Smooth muscle cell (in vitro differentiated cells): Measurements from ENCODE around the gene KDM4B. TPM values are rescaled to one million over a fixed set of nuclear protein-coding genes. Genes with fewer than 3 reads are reported as not detected.
A peak's percentile ranks its signal among the peaks of the same experiment; 100 is the strongest.

Experiments
- DNase-seq: peaks from one replicate; lab custom pipeline; 2025; ENCODE audit not compliant: unreplicated experiment; lab: John Stamatoyannopoulos, UW
- H2AFZ ChIP-seq: fragments of 200-600 bp; sonication (generic); 2 replicates; pipeline ENCODE4 v1.6.0; 2016; ENCODE audit warnings: antibody characterized with exemption, low read depth, mild to moderate bottlenecking
- H3F3A ChIP-seq: fragments of 200-600 bp; sonication (generic); 2 replicates; pipeline ENCODE4 v1.6.0; 2017; ENCODE audit warnings: antibody characterized with exemption, low read depth
- H3K27ac ChIP-seq: fragments of 200-600 bp; sonication (generic); 2 replicates; pipeline ENCODE4 v1.5.1; 2016; ENCODE audit warnings: low read depth, mild to moderate bottlenecking
- H3K27me3 ChIP-seq: fragments of 200-600 bp; sonication (generic); 2 replicates; pipeline ENCODE4 v1.6.1; 2016; ENCODE audit warnings: low read depth, mild to moderate bottlenecking
- H3K36me3 ChIP-seq: fragments of 200-600 bp; sonication (generic); 2 replicates; pipeline ENCODE4 v1.5.1; 2016; ENCODE audit warnings: low read depth
- H3K4me1 ChIP-seq: fragments of 200-600 bp; sonication (generic); 2 replicates; pipeline ENCODE4 v1.5.1; 2016; ENCODE audit warnings: low read depth
- H3K4me2 ChIP-seq: fragments of 200-600 bp; sonication (generic); 2 replicates; pipeline ENCODE4 v1.6.0; 2016; ENCODE audit warnings: mild to moderate bottlenecking
- H3K4me3 ChIP-seq: fragments of 200-600 bp; sonication (generic); 2 replicates; pipeline ENCODE4 v1.5.1; 2016; ENCODE audit warnings: mild to moderate bottlenecking
- H3K79me2 ChIP-seq: fragments of 200-600 bp; sonication (generic); 2 replicates; pipeline ENCODE4 v1.6.0; 2016; ENCODE audit warnings: low read depth, mild to moderate bottlenecking
- H3K9ac ChIP-seq: fragments of 200-600 bp; sonication (generic); 2 replicates; pipeline ENCODE4 v1.6.0; 2016; ENCODE audit warnings: low read depth
- H3K9me3 ChIP-seq: fragments of 200-600 bp; sonication (generic); replicated peaks from 2 replicates; pipeline ENCODE4 v1.5.1; 2016; ENCODE audit warnings: low read depth
- H4K20me1 ChIP-seq: fragments of 200-600 bp; sonication (generic); 2 replicates; pipeline ENCODE4 v1.6.0; 2016; ENCODE audit warnings: low read depth
- CTCF ChIP-seq: fragments of 200-600 bp; sonication (generic); IDR thresholded peaks from 2 replicates; pipeline ENCODE4 v1.5.1; 2017; ENCODE audit warnings: borderline replicate concordance, mild to moderate bottlenecking, antibody characterized with exemption; ENCODE audit not compliant: insufficient read depth, poor library complexity, severe bottlenecking
- WGBS: methylation state at CpG from one replicate; pipeline ENCODE4 v1.1.7; 2016; ENCODE audit warnings: low lambda C conversion rate; 5-methylcytosine and 5-hydroxymethylcytosine counted together
- polyA plus RNA-seq: library from polyadenylated mRNA; unstranded; fragments of >200 nt; fragmentation: Nextera tagmentation; extraction: Ambion mirVana; gene quantifications from 2 replicates; pipeline ENCODE4 v1.2.1, GENCODE V29; 2016
- total RNA-seq: library from RNA; depleted of rRNA; stranded (reverse); fragments of >200 nt; gene quantifications from 2 replicates; pipeline ENCODE4 v1.2.3, GENCODE V29; 2014

The KDM4B gene
- total and polyA plus RNA-seq, 2 experiments from 2014 or later, result 27.9 to 32.3 TPM

GRCh38 chr19:5048727-5049553 lies 80.0 kb downstream of the KDM4B start:
- Histone ChIP-seq H4K20me1 (peaks cover 98% of the 10 kb centered on the region), H3K9me3 (no peaks in the 10 kb centered on the region), H3K36me3 (no peaks in the 10 kb centered on the region), H3K9ac (peak overlapping the region; percentile 83), H3K4me1 (peaks cover 6% of the 10 kb centered on the region), H3K4me3 (peak overlapping the region; percentile 12), H2AFZ (no peak overlapping the region), H3K79me2 (peaks cover 18% of the 10 kb centered on the region), H3K27ac (peak overlapping the region; percentile 91), H3K27me3 (no peaks in the 10 kb centered on the region), H3K4me2 (peak overlapping the region; percentile 86), H3F3A (peaks cover 11% of the 10 kb centered on the region)
- DNase-seq, result peak; percentile 76
- 56% methylated on average over 30 of the region's 36 CpGs for WGBS
- TF ChIP-seq CTCF, result no peak

- H3K9ac ChIP-seq, result peak overlapping the region; percentile 27
- TF ChIP-seq CTCF, result no peak
- no peak for DNase-seq
- H3K4me2 ChIP-seq, result peak overlapping the region; percentile 86
- no peak overlapping the region for H2AFZ ChIP-seq
- peaks cover 6% of the 10 kb centered on the region for H3K4me1 ChIP-seq
- H3F3A ChIP-seq, result peaks cover 11% of the 10 kb centered on the region
- H3K79me2 ChIP-seq, result peaks cover 15% of the 10 kb centered on the region
- 77% methylated on average over 9 of the region's 9 CpGs for WGBS
- H4K20me1 ChIP-seq, result peaks cover 100% of the 10 kb centered on the region
- no peak overlapping the region for H3K4me3 ChIP-seq
- H3K27ac ChIP-seq, result peak overlapping the region; percentile 91
- no peaks in the 10 kb centered on the region for H3K36me3 ChIP-seq
- H3K27me3 ChIP-seq, result no peaks in the 10 kb centered on the region
- no peaks in the 10 kb centered on the region for H3K9me3 ChIP-seq
These were observed 80.6 kb downstream of the KDM4B start for GRCh38 chr19:5049561-5049960.

- H3K4me2 ChIP-seq, result no peak overlapping the region
- H3K27me3 ChIP-seq, result no peaks in the 10 kb centered on the region
- H4K20me1 ChIP-seq, result peaks cover 100% of the 10 kb centered on the region
- no peak overlapping the region for H3K9ac ChIP-seq
- no peak overlapping the region for H2AFZ ChIP-seq
- peaks cover 11% of the 10 kb centered on the region for H3F3A ChIP-seq
- H3K79me2 ChIP-seq, result peaks cover 10% of the 10 kb centered on the region
- no peak for DNase-seq
- peaks cover 6% of the 10 kb centered on the region for H3K4me1 ChIP-seq
- no peaks in the 10 kb centered on the region for H3K9me3 ChIP-seq
- H3K27ac ChIP-seq, result no peak overlapping the region
- 96% methylated on average over 16 of the region's 16 CpGs for WGBS
- no peaks in the 10 kb centered on the region for H3K36me3 ChIP-seq
- no peak for TF ChIP-seq CTCF
- H3K4me3 ChIP-seq, result no peak overlapping the region
These were observed 81.2 kb downstream of the KDM4B start for GRCh38 chr19:5050067-5050656.
